Neural progenitor cell (in vitro differentiated cells): Measurements from ENCODE around the gene COX19.

Experiments
- EZH2 ChIP-seq: fragments of 200-600 bp; sonication (generic); IDR thresholded peaks from 2 replicates; pipeline ENCODE4 v1.6.1; 2017; ENCODE audit warnings: antibody characterized with exemption, mild to moderate bottlenecking, moderate library complexity
- TF ChIP-seq, protein P1 (sequence below): fragments of 200-600 bp; sonication (generic); IDR thresholded peaks from 2 replicates; pipeline ENCODE4 v1.5.1; 2017; ENCODE audit warnings: antibody characterized with exemption, mild to moderate bottlenecking

DNA sequence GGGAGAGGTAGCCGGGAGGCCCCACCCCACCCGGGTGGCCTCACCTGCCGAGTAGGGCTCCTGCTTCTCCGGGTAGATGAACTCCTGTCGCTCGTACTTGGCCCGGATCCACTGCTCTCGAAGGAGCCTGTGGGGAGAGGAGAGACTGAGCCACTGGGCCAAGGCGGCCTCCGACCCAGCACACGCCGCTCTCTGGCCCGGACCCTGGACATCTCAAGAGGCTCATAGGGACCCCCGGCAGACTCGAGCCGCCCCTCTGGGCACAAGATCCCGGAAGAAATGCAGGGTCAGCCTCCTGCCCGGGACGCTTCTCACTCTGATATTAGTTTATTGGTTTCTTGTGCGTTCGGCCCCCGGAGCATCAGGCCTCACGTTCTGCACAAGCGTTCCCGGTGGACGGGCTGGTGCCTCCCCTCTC lies 55.4 kb downstream of the COX19 start:
- TF ChIP-seq, protein P1, sequence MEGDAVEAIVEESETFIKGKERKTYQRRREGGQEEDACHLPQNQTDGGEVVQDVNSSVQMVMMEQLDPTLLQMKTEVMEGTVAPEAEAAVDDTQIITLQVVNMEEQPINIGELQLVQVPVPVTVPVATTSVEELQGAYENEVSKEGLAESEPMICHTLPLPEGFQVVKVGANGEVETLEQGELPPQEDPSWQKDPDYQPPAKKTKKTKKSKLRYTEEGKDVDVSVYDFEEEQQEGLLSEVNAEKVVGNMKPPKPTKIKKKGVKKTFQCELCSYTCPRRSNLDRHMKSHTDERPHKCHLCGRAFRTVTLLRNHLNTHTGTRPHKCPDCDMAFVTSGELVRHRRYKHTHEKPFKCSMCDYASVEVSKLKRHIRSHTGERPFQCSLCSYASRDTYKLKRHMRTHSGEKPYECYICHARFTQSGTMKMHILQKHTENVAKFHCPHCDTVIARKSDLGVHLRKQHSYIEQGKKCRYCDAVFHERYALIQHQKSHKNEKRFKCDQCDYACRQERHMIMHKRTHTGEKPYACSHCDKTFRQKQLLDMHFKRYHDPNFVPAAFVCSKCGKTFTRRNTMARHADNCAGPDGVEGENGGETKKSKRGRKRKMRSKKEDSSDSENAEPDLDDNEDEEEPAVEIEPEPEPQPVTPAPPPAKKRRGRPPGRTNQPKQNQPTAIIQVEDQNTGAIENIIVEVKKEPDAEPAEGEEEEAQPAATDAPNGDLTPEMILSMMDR: no peak
- TF ChIP-seq EZH2: no peak
